Stimulated activated CD4-positive, alpha-beta T cell treated with anti-CD3 and anti-CD28 coated beads, Interleukin-4, amount 100 ng/mL, for 24 hours (primary cell): ENCODE results near the gene ZBTB37.
"Not testable (repeated sequence)": the region's sequence is repeated elsewhere in the genome, so short reads cannot be mapped to it uniquely, and the experiment has no call there.

Experiments used
- DNase-seq: peaks from one replicate; pipeline ENCODE4 v3.0.0-alpha.2; 2020

The ZBTB37 gene

GRCh38 chr1:173868266-173869020 lies at the start of gene ZBTB37:
ZBTB37 (plus strand) TSS chr1:173868380; CDS start chr1:173870226, 1,846 bp downstream.
- DNase-seq = peak; percentile 93

GRCh38 chr1:173818459-173818858 lies 49.7 kb upstream of the ZBTB37 start:
- no peak for DNase-seq

- DNase-seq = no peak
These were observed 46.5 kb upstream of the ZBTB37 start for GRCh38 chr1:173821680-173822079.

- no peak for DNase-seq
These were observed 44.3 kb upstream of the ZBTB37 start for GRCh38 chr1:173823781-173824314.

- DNase-seq = peak; percentile 92
These were observed 43.7 kb upstream of the ZBTB37 start, which contains the start of the genes CENPL and DARS2 for GRCh38 chr1:173824315-173825081. CENPL (minus strand) TSS chr1:173824883; CDS start chr1:173811299, 13,584 bp downstream. DARS2 (plus strand) TSS chr1:173824673; CDS start chr1:173825230, 557 bp downstream.

GRCh38 chr1:173827611-173828010 lies 40.6 kb upstream of the ZBTB37 start:
- DNase-seq = no peak

GRCh38 chr1:173832748-173833147 lies 35.4 kb upstream of the ZBTB37 start:
- no peak for DNase-seq

GRCh38 chr1:173852105-173852504 lies 16.1 kb upstream of the ZBTB37 start:
- no peak for DNase-seq

GRCh38 chr1:173853074-173853473 lies 15.1 kb upstream of the ZBTB37 start:
- no peak for DNase-seq

- no peak for DNase-seq
These were observed 12.2 kb upstream of the ZBTB37 start for GRCh38 chr1:173856014-173856413.

- DNase-seq = no peak
These were observed 11.3 kb upstream of the ZBTB37 start for GRCh38 chr1:173856903-173857302.

GRCh38 chr1:173857363-173857917 lies 10.7 kb upstream of the ZBTB37 start:
- DNase-seq = no peak

GRCh38 chr1:173859547-173859946 lies 8.6 kb upstream of the ZBTB37 start:
- DNase-seq = not testable (repeated sequence)

GRCh38 chr1:173860065-173860464 lies 8.1 kb upstream of the ZBTB37 start:
- DNase-seq = no peak

GRCh38 chr1:173861731-173862145 lies 6.4 kb upstream of the ZBTB37 start:
- DNase-seq = peak; percentile 39

- DNase-seq = not testable (repeated sequence)
These were observed 5.9 kb upstream of the ZBTB37 start for GRCh38 chr1:173862146-173862768.

GRCh38 chr1:173862769-173863223 lies 5.4 kb upstream of the ZBTB37 start:
- DNase-seq = no peak

- no peak for DNase-seq
These were observed 4.7 kb upstream of the ZBTB37 start for GRCh38 chr1:173863224-173864161.

- no peak for DNase-seq
These were observed 3.9 kb upstream of the ZBTB37 start for GRCh38 chr1:173864179-173864867.

- DNase-seq = no peak
These were observed 2.6 kb upstream of the ZBTB37 start for GRCh38 chr1:173865468-173866164.
